K562 (cell line): ENCODE results near the gene PRODH. TPM values are rescaled to one million over a fixed set of nuclear protein-coding genes. Genes with fewer than 3 reads are reported as not detected.

Source experiments
- CREB3L1 ChIP-seq: fragments of 450-650 bp; IDR thresholded peaks from 2 replicates; pipeline ENCODE4 v1.6.1; 2014; ENCODE audit warnings: low read depth, mild to moderate bottlenecking, moderate library complexity, borderline replicate concordance
- CUX1 ChIP-seq: fragments of 200-800 bp; sonication (Bioruptor generic); IDR thresholded peaks from 2 replicates; pipeline ENCODE4 v1.6.1; 2016; ENCODE audit warnings: missing genetic modification characterization, missing compliant biosample characterization
- ELK3 ChIP-seq: fragments of 450-650 bp; formaldehyde crosslinking; IDR thresholded peaks from 2 replicates; pipeline ENCODE4 v1.4.0; 2020; ENCODE audit warnings: mild to moderate bottlenecking
- FOS ChIP-seq: IDR thresholded peaks from 3 replicates; pipeline ENCODE4 v1.6.1; 2011; ENCODE audit not compliant: insufficient read length; ENCODE audit errors: extremely low read depth
- MAFG ChIP-seq: fragments of 450-650 bp; conservative IDR thresholded peaks from 2 replicates; pipeline ENCODE4 v1.6.1; 2016; ENCODE audit warnings: missing genetic modification characterization, missing compliant biosample characterization
- PKNOX1 ChIP-seq: fragments of 450-650 bp; IDR thresholded peaks from 2 replicates; pipeline ENCODE4 v1.6.1; 2016
- SNAPC5 ChIP-seq: fragments of 250-450 bp; sonication (Bioruptor Pico); IDR thresholded peaks from 2 replicates; pipeline ENCODE4 v1.8.0; 2021; ENCODE audit warnings: moderate library complexity, mild to moderate bottlenecking, inconsistent platforms
- TBL1XR1 ChIP-seq, 2 experiments: IDR thresholded peaks; 2 replicates each; pipeline ENCODE4 v1.6.1; 2012; ENCODE audit warnings: improper control_type of control experiment in 2 of 2, low read length in 2 of 2, mild to moderate bottlenecking in 1 of 2
- ZNF655 ChIP-seq: fragments of 250-450 bp; sonication (Bioruptor Pico); IDR thresholded peaks from 2 replicates; pipeline ENCODE4 v1.5.0; 2021
- polyA plus RNA-seq, 8 experiments: library from polyadenylated mRNA; depleted of rRNA in 4 of 8; stranded (reverse) in 5 of 8; unstranded in 3 of 8; fragments of >200 nt; fragmentation: Nextera tagmentation in 2 of 8; fragmentation: Illumina TruSeq in 1 of 8; extraction: Ambion mirVana in 2 of 8; extraction: Trizol in 1 of 8; gene quantifications; 2 replicates each; pipeline versions ENCODE4 v1.2.1 to v1.2.3, GENCODE V29; 2011 to 2014; ENCODE audit warnings: inconsistent platforms in 1 of 8, missing spikeins in 1 of 8
- total RNA-seq, 7 experiments: library from RNA; depleted of rRNA in 6 of 7; stranded (reverse); fragments of >200 nt in 6 of 7; fragmentation: Illumina TruSeq in 2 of 7; extraction: Trizol in 2 of 7; gene quantifications; 2 replicates each; pipeline versions ENCODE4 v1.2.1 to v1.2.3, GENCODE V29; 2011 to 2021; ENCODE audit warnings: low replicate concordance in 1 of 7

Gene PRODH
- total and polyA plus RNA-seq, 9 of the 15 experiments (the other 6 are each of a cell fraction or from before 2014, with no cell fraction given): 0.07 to 0.11 TPM; not detected in 7

- no peak for TF ChIP-seq CUX1 (CRISPR knock-in tag)
- no peak for TF ChIP-seq MAFG (tag)
- TF ChIP-seq PKNOX1: no peak
- no peak for TF ChIP-seq FOS
- TF ChIP-seq CREB3L1: no peak
- no peak for TF ChIP-seq TBL1XR1 (IDR thresholded peaks at IDR 0.05; ENCODE audit: low read length in 2 of 2)
- no peak for TF ChIP-seq ZNF655 (CRISPR knock-in tag)
- TF ChIP-seq SNAPC5 (CRISPR knock-in tag): no peak
- TF ChIP-seq ELK3 (CRISPR knock-in tag): no peak
These were observed 35.2 kb upstream of the PRODH start (continued) for GRCh38 chr22:18971321-18971751.
